ENCODE results near the gene C2orf49.
"Not testable (repeated sequence)": the region's sequence is repeated elsewhere in the genome, so short reads cannot be mapped to it uniquely, and the experiment has no call there.

DNA sequence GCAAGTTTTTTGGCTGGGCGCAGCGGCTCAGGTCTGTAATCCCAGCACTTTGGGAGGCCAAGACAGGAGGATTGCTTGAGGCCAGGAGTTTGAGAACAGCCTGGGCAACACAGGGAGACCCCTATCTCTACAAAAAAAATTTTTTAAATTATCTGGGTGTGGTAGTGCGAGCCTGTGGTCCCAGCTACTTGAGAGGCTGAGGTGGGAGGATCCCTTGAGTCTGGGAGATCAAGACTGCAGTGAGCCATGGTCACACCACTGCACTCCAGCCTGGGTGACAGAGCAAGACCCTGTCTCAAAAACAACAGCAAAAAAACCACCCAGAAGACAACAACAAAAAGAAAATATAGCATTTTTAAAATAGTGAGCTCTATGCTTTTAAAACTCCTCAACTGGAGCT is 10.1 kb upstream of the C2orf49 start:
- TF ChIP-seq, protein P1, sequence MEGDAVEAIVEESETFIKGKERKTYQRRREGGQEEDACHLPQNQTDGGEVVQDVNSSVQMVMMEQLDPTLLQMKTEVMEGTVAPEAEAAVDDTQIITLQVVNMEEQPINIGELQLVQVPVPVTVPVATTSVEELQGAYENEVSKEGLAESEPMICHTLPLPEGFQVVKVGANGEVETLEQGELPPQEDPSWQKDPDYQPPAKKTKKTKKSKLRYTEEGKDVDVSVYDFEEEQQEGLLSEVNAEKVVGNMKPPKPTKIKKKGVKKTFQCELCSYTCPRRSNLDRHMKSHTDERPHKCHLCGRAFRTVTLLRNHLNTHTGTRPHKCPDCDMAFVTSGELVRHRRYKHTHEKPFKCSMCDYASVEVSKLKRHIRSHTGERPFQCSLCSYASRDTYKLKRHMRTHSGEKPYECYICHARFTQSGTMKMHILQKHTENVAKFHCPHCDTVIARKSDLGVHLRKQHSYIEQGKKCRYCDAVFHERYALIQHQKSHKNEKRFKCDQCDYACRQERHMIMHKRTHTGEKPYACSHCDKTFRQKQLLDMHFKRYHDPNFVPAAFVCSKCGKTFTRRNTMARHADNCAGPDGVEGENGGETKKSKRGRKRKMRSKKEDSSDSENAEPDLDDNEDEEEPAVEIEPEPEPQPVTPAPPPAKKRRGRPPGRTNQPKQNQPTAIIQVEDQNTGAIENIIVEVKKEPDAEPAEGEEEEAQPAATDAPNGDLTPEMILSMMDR (conservative IDR thresholded peaks at IDR 0.05): not testable (repeated sequence)
- not testable (repeated sequence) for TF ChIP-seq ZFX (IDR thresholded peaks at IDR 0.05)
